Measurements from ENCODE around the gene FAM8A1. TPM values are rescaled to one million over a fixed set of nuclear protein-coding genes. Genes with fewer than 3 reads are reported as not detected.
A peak's percentile ranks its signal among the peaks of the same experiment; 100 is the strongest.

The FAM8A1 gene
- total and polyA plus RNA-seq, 10 donors: 3.0 to 31.5 (median 17.3) TPM

DNA sequence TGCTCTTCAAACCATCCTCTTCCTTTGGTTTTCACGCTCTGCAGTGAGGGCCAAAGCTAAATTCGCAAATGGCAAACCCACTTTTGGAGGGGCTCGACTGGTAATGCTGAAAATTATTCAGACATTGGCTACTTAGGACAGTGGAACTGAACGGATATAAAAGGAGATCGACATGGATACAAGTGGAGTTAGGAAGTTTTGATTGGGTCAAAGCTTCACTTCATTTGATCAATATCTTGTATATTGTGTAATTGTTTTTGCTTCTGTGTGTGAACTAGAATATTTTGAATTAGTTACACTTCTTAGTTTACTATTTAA lies 1.2 kb downstream of the FAM8A1 start:
- H3K27me3 ChIP-seq (replicated peaks in 1 of 7): no peaks in the 10 kb centered on the region
- TF ChIP-seq POLR2A (IDR thresholded peaks at IDR 0.05) (no peak), POLR2AphosphoS5 (IDR thresholded peaks at IDR 0.05) (no peak), CTCF (IDR thresholded peaks at IDR 0.05 in 8 of 11, conservative IDR thresholded peaks at IDR 0.05 in 3 of 11) (no peak)
- intact Hi-C loops (cut with DNase I; ENCODE audit: low total_unique reads): loop anchor here (10.0 kb wide), 1 partner anchor 103 kb away; the partner anchor contains the start of gene NUP153

GRCh38 chr6:17602888-17603287 lies 2.8 kb downstream of the FAM8A1 start:
- H3K9me3 ChIP-seq: no peaks in the 10 kb centered on the region
- no peak overlapping the region for H3K27ac ChIP-seq
- TF ChIP-seq POLR2AphosphoS5 (IDR thresholded peaks at IDR 0.05) (no peak), POLR2A (IDR thresholded peaks at IDR 0.05) (no peak), CTCF (IDR thresholded peaks at IDR 0.05 in 8 of 11, conservative IDR thresholded peaks at IDR 0.05 in 3 of 11) (no peak)
- intact Hi-C loops (cut with DNase I; ENCODE audit: low total_unique reads): loop anchor here (10.0 kb wide), 1 partner anchor 102 kb away; the partner anchor contains the start of gene NUP153
- 9 to 24% (median 15%) methylated on average over 1 of the region's 1 CpG for WGBS, 5 donors
- H3K27me3 ChIP-seq (replicated peaks in 1 of 7): no peaks in the 10 kb centered on the region
- peaks cover 6 to 47% (median 29%) of the 10 kb centered on the region in 6 donors for H3K4me1 ChIP-seq
- no peak for DNase-seq
- peaks cover 0 to 51% (median 13%) of the 10 kb centered on the region in 6 donors for H3K36me3 ChIP-seq
- no peak overlapping the region for H3K4me3 ChIP-seq

More for the DNA sequence above, 1.2 kb downstream of the FAM8A1 start:
- Histone ChIP-seq H3K36me3 (peaks cover 0 to 38% (median 11%) of the 10 kb centered on the region in 6 donors), H3K9me3 (no peaks in the 10 kb centered on the region), H3K4me1 (peaks cover 6 to 47% (median 29%) of the 10 kb centered on the region in 6 donors), H3K27ac (peak overlapping the region; percentile 90 to 99 (median 97)), H3K4me3 (peak overlapping the region; percentile 74 to 96 (median 84))
- DNase-seq: no peak
- WGBS, 5 donors: 12 to 26% (median 18%) methylated on average over 5 of the region's 5 CpGs

- 92 to 98% (median 95%) methylated on average over 4 of the region's 4 CpGs for WGBS, 5 donors
These were observed 6.5 kb downstream of the FAM8A1 start for GRCh38 chr6:17606606-17607005.

DNA sequence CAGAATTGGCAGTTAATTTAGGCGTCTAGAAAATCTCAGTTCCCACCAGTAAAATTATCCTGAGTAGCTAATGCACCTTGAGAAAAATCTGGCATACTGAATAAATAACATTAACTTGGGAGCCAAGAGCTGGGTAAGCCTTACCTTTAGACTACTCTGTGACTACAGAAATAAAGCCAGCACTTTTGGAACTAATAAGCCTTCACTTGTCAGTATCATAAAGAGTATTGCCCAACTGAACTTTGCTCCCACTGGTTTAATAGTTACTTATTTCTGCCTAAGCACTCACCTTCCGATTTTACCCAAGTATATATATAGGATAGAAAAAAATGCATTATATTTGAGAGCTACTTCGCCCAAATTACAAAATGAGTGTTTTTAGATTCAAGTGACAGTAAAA lies 10.7 kb downstream of the FAM8A1 start:
- TF ChIP-seq CTCF (IDR thresholded peaks at IDR 0.05 in 8 of 11, conservative IDR thresholded peaks at IDR 0.05 in 3 of 11) (no peak), POLR2AphosphoS5 (IDR thresholded peaks at IDR 0.05) (no peak), POLR2A (IDR thresholded peaks at IDR 0.05) (no peak)
- Histone ChIP-seq H3K4me3 (no peak overlapping the region), H3K27me3 (replicated peaks in 1 of 7) (no peaks in the 10 kb centered on the region), H3K27ac (no peak overlapping the region), H3K36me3 (peaks cover 0 to 82% (median 26%) of the 10 kb centered on the region in 6 donors), H3K4me1 (no peaks in the 10 kb centered on the region), H3K9me3 (no peaks in the 10 kb centered on the region)
- no peak for DNase-seq
- intact Hi-C loops (cut with DNase I; ENCODE audit: low total_unique reads): no loop called here
- WGBS, 5 donors: 90 to 93% (median 90%) methylated on average over 3 of the region's 3 CpGs

More at GRCh38 chr6:17606606-17607005, 6.5 kb downstream of the FAM8A1 start:
- H3K27me3 ChIP-seq (replicated peaks in 1 of 7): no peaks in the 10 kb centered on the region
- no peak overlapping the region for H3K27ac ChIP-seq
- H3K36me3 ChIP-seq: peaks cover 0 to 80% (median 27%) of the 10 kb centered on the region in 6 donors
- intact Hi-C loops (cut with DNase I; ENCODE audit: low total_unique reads): loop anchor here (10.0 kb wide), 1 partner anchor 98 kb away; the partner anchor contains the start of gene NUP153
- no peak overlapping the region for H3K4me3 ChIP-seq
- H3K4me1 ChIP-seq: peaks cover 5 to 31% (median 18%) of the 10 kb centered on the region in 6 donors
- TF ChIP-seq POLR2AphosphoS5 (IDR thresholded peaks at IDR 0.05) (no peak), POLR2A (IDR thresholded peaks at IDR 0.05) (no peak), CTCF (IDR thresholded peaks at IDR 0.05 in 8 of 11, conservative IDR thresholded peaks at IDR 0.05 in 3 of 11) (no peak)
- no peak for DNase-seq
- H3K9me3 ChIP-seq: no peaks in the 10 kb centered on the region
